NB4 (cell line): ENCODE measurements around the gene CAMSAP1.

Experiments used
- POLR2A ChIP-seq: IDR thresholded peaks from 2 replicates; pipeline ENCODE4 v1.6.1; 2011; ENCODE audit warnings: mild to moderate bottlenecking; ENCODE audit not compliant: insufficient read length; ENCODE audit errors: extremely low read depth
- TF ChIP-seq, protein P1 (sequence below): IDR thresholded peaks from one replicate; pipeline ENCODE4 v1.5.1; 2012; ENCODE audit warnings: low read depth, low read length
- TF ChIP-seq, protein P2 (sequence below): IDR thresholded peaks from 2 replicates; pipeline ENCODE4 v1.6.1; 2011; ENCODE audit warnings: low read depth, low read length

DNA sequence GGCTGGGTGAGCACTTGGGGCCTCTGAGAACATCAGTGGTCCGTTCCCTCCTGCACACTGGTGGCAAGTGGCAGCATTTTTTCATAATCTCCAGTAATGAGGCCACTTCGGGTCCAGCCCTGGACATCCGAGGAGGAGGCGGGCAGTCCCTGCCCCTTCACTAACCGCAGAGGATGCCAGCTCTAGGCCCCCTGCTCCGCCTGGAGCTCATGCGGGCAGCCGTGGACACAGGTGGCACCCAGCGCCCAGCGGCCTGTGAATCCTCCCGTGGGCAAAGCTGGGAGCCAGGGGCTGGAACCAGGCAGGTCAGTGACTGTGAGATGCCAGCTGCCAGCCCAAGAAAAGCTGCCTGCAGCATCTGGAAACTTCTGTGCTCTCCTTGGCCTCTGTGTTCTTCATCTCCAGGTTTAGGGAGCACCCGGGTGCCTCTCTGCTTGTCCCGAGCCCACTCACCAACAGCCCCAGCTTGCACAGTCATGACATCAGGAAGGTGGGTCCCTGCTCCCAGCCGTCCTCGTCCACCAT, 112.9 kb downstream of the CAMSAP1 start:
- TF ChIP-seq, protein P1, sequence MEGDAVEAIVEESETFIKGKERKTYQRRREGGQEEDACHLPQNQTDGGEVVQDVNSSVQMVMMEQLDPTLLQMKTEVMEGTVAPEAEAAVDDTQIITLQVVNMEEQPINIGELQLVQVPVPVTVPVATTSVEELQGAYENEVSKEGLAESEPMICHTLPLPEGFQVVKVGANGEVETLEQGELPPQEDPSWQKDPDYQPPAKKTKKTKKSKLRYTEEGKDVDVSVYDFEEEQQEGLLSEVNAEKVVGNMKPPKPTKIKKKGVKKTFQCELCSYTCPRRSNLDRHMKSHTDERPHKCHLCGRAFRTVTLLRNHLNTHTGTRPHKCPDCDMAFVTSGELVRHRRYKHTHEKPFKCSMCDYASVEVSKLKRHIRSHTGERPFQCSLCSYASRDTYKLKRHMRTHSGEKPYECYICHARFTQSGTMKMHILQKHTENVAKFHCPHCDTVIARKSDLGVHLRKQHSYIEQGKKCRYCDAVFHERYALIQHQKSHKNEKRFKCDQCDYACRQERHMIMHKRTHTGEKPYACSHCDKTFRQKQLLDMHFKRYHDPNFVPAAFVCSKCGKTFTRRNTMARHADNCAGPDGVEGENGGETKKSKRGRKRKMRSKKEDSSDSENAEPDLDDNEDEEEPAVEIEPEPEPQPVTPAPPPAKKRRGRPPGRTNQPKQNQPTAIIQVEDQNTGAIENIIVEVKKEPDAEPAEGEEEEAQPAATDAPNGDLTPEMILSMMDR: no peak
- TF ChIP-seq, protein P2, sequence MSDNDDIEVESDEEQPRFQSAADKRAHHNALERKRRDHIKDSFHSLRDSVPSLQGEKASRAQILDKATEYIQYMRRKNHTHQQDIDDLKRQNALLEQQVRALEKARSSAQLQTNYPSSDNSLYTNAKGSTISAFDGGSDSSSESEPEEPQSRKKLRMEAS: no peak
- TF ChIP-seq POLR2A: no peak
